Heart left ventricle (tissue), 13 donors: Measurements from ENCODE around the gene TBX5.

ENCODE experiments used
- POLR2A ChIP-seq, 2 donors: fragments of 450-650 bp; IDR thresholded peaks; one replicate each; pipeline ENCODE4 v1.6.1; 2017; ENCODE audit warnings: antibody characterized with exemption in 2 of 2, mild to moderate bottlenecking in 2 of 2, moderate library complexity in 2 of 2
- TF ChIP-seq, protein P1 (sequence below), 12 donors: fragments of 200-600 bp; sonication (generic) in 4 of 12; IDR thresholded peaks; one replicate each; pipeline versions ENCODE4 v1.5.0 to v1.8.0; 2018 to 2022; ENCODE audit warnings: antibody characterized with exemption in 12 of 12, mild to moderate bottlenecking in 5 of 12
- donor health status: ischemic (EF 13 %, LVEDD 7.1; RV severe dilation, severe dysfunction).
- donor health status: DM: no; HTN: yes; CAD: no.
- donor health status: DM: no; HTN: no; CAD: no.
- donor health status: ischemic (EF 25% LVEDD 6.9; RV normal size, moderate dysfunction).
- donor health status: ischemic (EF 25% LVEDD 5.7; RV mildly dilated, moderate dysfunction).
- donor health status: ischemic (EF 35%, LVEDD 5.7; RV mildly dilated, moderate dysfunction).
- donor health status: nonischemic (EF 11% LVEDD 7.7; RV severe dilation, severe dysfunction).
- donor health status: DM: yes; HTN: yes; CAD: no.
- donor health status: PGD.
- donor health status: ischemic (EF 29% LVEDD 5.4; RV normal size, mild dysfunction).
- donor health status: nonischemic (EF 23%, LVEDD 6.1; RV moderate dilation, normal function).

- TF ChIP-seq, protein P1, sequence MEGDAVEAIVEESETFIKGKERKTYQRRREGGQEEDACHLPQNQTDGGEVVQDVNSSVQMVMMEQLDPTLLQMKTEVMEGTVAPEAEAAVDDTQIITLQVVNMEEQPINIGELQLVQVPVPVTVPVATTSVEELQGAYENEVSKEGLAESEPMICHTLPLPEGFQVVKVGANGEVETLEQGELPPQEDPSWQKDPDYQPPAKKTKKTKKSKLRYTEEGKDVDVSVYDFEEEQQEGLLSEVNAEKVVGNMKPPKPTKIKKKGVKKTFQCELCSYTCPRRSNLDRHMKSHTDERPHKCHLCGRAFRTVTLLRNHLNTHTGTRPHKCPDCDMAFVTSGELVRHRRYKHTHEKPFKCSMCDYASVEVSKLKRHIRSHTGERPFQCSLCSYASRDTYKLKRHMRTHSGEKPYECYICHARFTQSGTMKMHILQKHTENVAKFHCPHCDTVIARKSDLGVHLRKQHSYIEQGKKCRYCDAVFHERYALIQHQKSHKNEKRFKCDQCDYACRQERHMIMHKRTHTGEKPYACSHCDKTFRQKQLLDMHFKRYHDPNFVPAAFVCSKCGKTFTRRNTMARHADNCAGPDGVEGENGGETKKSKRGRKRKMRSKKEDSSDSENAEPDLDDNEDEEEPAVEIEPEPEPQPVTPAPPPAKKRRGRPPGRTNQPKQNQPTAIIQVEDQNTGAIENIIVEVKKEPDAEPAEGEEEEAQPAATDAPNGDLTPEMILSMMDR (IDR thresholded peaks at IDR 0.05): no peak
- TF ChIP-seq POLR2A (IDR thresholded peaks at IDR 0.05): no peak
Observed at GRCh38 chr12:114316076-114316475, 89.9 kb downstream of the TBX5 start.
